ENCODE results near the gene CDK16. TPM values are rescaled to one million over a fixed set of nuclear protein-coding genes. Genes with fewer than 3 reads are reported as not detected.

CDK16 gene
- total and polyA plus RNA-seq, 2 donors (not counting 1 experiment from before 2014, with no cell fraction given): 57.6 to 104 TPM

DNA sequence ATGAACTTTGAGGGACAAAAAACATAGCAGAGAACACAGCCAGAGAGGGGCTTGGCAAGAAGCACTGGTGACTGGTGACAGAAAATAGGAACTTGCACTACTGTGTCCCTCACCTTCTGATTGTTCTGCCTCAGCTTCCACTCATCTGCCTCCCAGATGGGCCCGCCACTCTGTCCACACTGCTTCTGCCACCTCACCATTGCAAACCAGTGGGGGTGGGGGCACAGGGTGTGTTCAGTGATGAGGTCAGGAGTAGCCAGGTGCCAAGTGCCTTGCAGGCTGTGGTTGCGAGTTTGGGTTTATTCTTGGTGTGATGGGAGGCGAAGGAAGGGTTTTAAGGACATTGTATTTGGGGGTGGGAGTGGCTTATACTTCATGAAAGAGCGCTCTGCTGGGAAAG is 34.0 kb upstream of the CDK16 start:
- Histone ChIP-seq H3K4me2 (ENCODE audit: extremely low read depth, insufficient read depth, low read length) (no peak overlapping the region), H3K4me3 (replicated peaks in 1 of 4; ENCODE audit: control extremely low read depth in 1 of 4, insufficient read depth in 1 of 4, low read depth in 3 of 4, low read length in 4 of 4) (no peak overlapping the region), H3K4me1 (ENCODE audit: control insufficient read depth, extremely low read depth, insufficient read depth, low read length) (no peaks in the 10 kb centered on the region), H4K20me1 (ENCODE audit: control insufficient read depth, extremely low read depth, insufficient read depth, low read length) (no peaks in the 10 kb centered on the region), H3K27ac (ENCODE audit: insufficient read depth, low read length) (no peak overlapping the region), H3K36me3 (ENCODE audit: control insufficient read depth, insufficient read depth, low read length) (peaks cover 16% of the 10 kb centered on the region), H3K79me2 (ENCODE audit: control insufficient read depth, insufficient read depth, low read length) (no peaks in the 10 kb centered on the region), H3K9ac (ENCODE audit: insufficient read depth, low read length) (no peak overlapping the region), H3K27me3 (ENCODE audit: control insufficient read depth, insufficient read depth, low read length) (no peaks in the 10 kb centered on the region), H2AFZ (ENCODE audit: low read length) (no peak overlapping the region), H3K9me3 (ENCODE audit: control insufficient read depth, insufficient read depth, low read depth, low read length) (no peaks in the 10 kb centered on the region)
- TF ChIP-seq, protein P1, sequence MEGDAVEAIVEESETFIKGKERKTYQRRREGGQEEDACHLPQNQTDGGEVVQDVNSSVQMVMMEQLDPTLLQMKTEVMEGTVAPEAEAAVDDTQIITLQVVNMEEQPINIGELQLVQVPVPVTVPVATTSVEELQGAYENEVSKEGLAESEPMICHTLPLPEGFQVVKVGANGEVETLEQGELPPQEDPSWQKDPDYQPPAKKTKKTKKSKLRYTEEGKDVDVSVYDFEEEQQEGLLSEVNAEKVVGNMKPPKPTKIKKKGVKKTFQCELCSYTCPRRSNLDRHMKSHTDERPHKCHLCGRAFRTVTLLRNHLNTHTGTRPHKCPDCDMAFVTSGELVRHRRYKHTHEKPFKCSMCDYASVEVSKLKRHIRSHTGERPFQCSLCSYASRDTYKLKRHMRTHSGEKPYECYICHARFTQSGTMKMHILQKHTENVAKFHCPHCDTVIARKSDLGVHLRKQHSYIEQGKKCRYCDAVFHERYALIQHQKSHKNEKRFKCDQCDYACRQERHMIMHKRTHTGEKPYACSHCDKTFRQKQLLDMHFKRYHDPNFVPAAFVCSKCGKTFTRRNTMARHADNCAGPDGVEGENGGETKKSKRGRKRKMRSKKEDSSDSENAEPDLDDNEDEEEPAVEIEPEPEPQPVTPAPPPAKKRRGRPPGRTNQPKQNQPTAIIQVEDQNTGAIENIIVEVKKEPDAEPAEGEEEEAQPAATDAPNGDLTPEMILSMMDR (conservative IDR thresholded peaks at IDR 0.05 in 1 of 2, IDR thresholded peaks at IDR 0.05 in 1 of 2; ENCODE audit: low read depth in 1 of 2, low read length in 2 of 2): no peak
- no peak for TF ChIP-seq EZH2 (IDR thresholded peaks at IDR 0.05; ENCODE audit: low read length, missing control alignments)
- DNase-seq (ENCODE audit: low read depth in 2 of 2): no peak

DNA sequence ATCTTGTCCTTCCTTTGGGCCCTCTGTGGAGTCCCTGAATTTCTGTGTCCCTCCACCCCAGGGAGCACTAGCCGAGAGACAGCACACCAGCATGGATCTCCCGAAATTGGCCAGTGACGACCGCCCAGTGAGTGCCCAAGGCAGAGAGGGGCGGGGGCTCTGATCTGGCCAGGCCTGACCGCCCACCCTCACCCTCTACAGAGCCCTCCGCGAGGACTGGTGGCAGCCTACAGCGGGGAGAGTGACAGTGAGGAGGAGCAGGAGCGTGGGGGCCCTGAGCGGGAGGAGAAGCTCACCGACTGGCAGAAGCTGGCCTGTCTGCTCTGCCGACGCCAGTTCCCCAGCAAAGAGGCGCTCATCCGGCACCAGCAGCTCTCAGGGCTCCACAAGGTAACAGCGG is 33.2 kb upstream of the CDK16 start:
- H3K9me3 ChIP-seq (ENCODE audit: control insufficient read depth, insufficient read depth, low read depth, low read length): no peaks in the 10 kb centered on the region
- H3K27ac ChIP-seq (ENCODE audit: insufficient read depth, low read length): no peak overlapping the region
- TF ChIP-seq EZH2 (IDR thresholded peaks at IDR 0.05; ENCODE audit: low read length, missing control alignments): no peak
- TF ChIP-seq, protein P1 (conservative IDR thresholded peaks at IDR 0.05 in 1 of 2, IDR thresholded peaks at IDR 0.05 in 1 of 2; ENCODE audit: low read depth in 1 of 2, low read length in 2 of 2): no peak
- DNase-seq (ENCODE audit: low read depth in 2 of 2): no peak
- no peak overlapping the region for H2AFZ ChIP-seq (ENCODE audit: low read length)
- no peaks in the 10 kb centered on the region for H4K20me1 ChIP-seq (ENCODE audit: control insufficient read depth, extremely low read depth, insufficient read depth, low read length)
- no peak overlapping the region for H3K9ac ChIP-seq (ENCODE audit: insufficient read depth, low read length)
- H3K4me3 ChIP-seq (replicated peaks in 1 of 4; ENCODE audit: control extremely low read depth in 1 of 4, insufficient read depth in 1 of 4, low read depth in 3 of 4, low read length in 4 of 4): no peak overlapping the region
- no peak overlapping the region for H3K4me2 ChIP-seq (ENCODE audit: extremely low read depth, insufficient read depth, low read length)
- H3K36me3 ChIP-seq (ENCODE audit: control insufficient read depth, insufficient read depth, low read length): peaks cover 16% of the 10 kb centered on the region
- no peaks in the 10 kb centered on the region for H3K27me3 ChIP-seq (ENCODE audit: control insufficient read depth, insufficient read depth, low read length)
- no peaks in the 10 kb centered on the region for H3K79me2 ChIP-seq (ENCODE audit: control insufficient read depth, insufficient read depth, low read length)
- H3K4me1 ChIP-seq (ENCODE audit: control insufficient read depth, extremely low read depth, insufficient read depth, low read length): no peaks in the 10 kb centered on the region

DNA sequence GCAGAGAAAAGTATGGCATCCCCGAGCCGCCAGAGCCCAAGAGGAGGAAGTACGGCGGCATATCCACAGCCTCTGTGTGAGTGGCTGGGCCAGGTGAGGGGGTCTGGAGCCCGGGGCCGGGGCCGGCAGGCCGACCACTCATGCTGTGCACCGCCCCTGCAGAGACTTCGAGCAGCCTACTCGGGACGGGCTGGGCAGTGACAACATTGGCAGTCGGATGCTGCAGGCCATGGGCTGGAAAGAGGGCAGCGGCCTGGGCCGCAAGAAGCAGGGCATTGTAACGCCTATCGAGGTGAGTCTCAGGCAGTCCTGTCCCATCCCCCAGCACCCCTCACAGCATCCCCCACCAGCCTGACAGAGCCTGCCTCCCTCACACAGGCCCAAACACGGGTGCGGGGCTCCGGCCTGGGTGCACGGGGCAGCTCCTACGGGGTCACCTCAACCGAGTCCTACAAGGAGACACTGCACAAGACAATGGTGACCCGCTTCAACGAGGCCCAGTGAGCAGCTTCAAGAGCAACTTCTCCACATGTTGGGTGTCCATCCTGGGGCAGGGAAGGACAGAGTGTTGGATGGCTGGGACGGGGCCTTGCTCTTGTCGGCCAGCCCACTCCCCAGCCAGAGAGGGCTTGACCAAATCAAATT is 32.3 kb upstream of the CDK16 start:
- H4K20me1 ChIP-seq (ENCODE audit: control insufficient read depth, extremely low read depth, insufficient read depth, low read length): no peaks in the 10 kb centered on the region
- peaks cover 16% of the 10 kb centered on the region for H3K36me3 ChIP-seq (ENCODE audit: control insufficient read depth, insufficient read depth, low read length)
- no peaks in the 10 kb centered on the region for H3K9me3 ChIP-seq (ENCODE audit: control insufficient read depth, insufficient read depth, low read depth, low read length)
- no peaks in the 10 kb centered on the region for H3K27me3 ChIP-seq (ENCODE audit: control insufficient read depth, insufficient read depth, low read length)
- H2AFZ ChIP-seq (ENCODE audit: low read length): no peak overlapping the region
- no peaks in the 10 kb centered on the region for H3K79me2 ChIP-seq (ENCODE audit: control insufficient read depth, insufficient read depth, low read length)
- TF ChIP-seq EZH2 (IDR thresholded peaks at IDR 0.05; ENCODE audit: low read length, missing control alignments): no peak
- TF ChIP-seq, protein P1 (conservative IDR thresholded peaks at IDR 0.05 in 1 of 2, IDR thresholded peaks at IDR 0.05 in 1 of 2; ENCODE audit: low read depth in 1 of 2, low read length in 2 of 2): no peak
- H3K4me3 ChIP-seq (replicated peaks in 1 of 4; ENCODE audit: control extremely low read depth in 1 of 4, insufficient read depth in 1 of 4, low read depth in 3 of 4, low read length in 4 of 4): no peak overlapping the region
- no peak overlapping the region for H3K9ac ChIP-seq (ENCODE audit: insufficient read depth, low read length)
- H3K4me1 ChIP-seq (ENCODE audit: control insufficient read depth, extremely low read depth, insufficient read depth, low read length): no peaks in the 10 kb centered on the region
- H3K4me2 ChIP-seq (ENCODE audit: extremely low read depth, insufficient read depth, low read length): no peak overlapping the region
- no peak for DNase-seq (ENCODE audit: low read depth in 2 of 2)
- H3K27ac ChIP-seq (ENCODE audit: insufficient read depth, low read length): no peak overlapping the region
